ENCODE data around the gene RNF186.
"Not testable (repeated sequence)": the region's sequence is repeated elsewhere in the genome, so short reads cannot be mapped to it uniquely, and the experiment has no call there.

RNF186 gene, protein sequence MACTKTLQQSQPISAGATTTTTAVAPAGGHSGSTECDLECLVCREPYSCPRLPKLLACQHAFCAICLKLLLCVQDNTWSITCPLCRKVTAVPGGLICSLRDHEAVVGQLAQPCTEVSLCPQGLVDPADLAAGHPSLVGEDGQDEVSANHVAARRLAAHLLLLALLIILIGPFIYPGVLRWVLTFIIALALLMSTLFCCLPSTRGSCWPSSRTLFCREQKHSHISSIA

DNA sequence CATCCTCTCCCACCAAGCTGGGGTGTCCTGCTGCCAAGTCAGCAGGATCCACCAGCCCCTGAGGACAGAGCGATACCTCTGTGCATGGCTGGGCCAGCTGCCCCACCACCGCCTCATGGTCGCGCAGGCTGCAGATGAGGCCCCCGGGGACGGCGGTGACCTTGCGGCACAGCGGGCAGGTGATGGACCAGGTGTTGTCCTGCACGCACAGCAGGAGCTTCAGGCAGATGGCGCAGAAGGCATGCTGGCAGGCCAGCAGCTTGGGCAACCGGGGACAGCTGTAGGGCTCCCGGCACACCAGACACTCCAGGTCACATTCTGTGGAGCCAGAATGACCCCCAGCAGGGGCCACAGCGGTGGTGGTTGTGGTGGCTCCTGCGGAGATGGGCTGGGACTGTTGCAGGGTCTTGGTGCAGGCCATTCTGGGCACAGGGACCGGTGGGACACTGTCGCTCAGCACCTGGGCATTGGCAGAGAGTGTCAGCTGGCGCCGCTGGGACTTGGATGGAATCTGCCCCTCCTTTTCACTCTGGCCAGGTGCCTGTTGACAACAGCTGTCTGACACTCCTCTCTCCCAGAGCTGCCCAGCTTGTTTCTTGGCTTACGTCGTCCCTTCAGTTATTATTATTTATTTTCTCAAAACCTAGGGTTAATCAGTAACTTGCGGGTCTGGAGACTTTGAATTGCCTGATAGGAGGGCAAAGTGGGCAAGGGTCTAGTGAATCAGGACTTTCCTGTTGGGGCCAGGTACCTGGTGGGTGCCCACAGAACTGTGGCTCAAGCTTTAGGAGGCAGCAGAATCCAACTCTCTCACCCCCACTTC, at the start of gene RNF186:
TSS of gene RNF186 (minus strand) at position 603 of the 823 bp plus-strand sequence. CDS start at position 421, 182 bp downstream.
- TF ChIP-seq POLR2A (IDR thresholded peaks at IDR 0.05; ENCODE audit: low read depth, low read length) = no peak
- DNase-seq (ENCODE audit: insufficient read length, low spot score) = no peak
- FAIRE-seq = no peak

DNA sequence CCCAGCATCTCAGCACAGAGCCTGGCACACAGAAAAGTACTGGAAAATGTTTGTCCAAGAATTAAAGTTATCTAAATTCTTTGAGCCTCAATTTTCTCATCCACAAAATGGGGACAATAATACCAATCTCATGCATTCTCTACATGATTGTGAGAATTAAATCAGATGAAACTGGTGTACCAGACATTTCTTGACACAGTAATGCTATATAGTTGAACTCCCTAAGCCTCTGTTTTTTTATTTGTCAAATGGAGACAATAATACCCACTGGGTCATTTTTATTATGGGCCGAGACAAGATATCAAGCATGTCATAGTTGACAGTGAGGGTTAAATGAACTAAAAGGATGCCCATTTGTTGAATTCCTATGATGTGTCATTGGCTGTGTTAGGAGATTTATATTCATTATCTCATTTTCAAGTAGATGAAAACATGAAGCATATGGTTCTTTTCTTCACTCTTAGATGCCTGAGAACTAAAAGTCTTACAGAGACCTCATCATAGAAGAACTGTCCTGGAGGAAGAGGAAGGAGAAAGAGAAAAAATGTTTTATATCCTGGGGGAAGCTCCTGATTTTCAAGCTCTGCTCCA, 49.6 kb upstream of the RNF186 start:
- no peak for TF ChIP-seq POLR2A (IDR thresholded peaks at IDR 0.05; ENCODE audit: low read depth, low read length)
- no peak for DNase-seq (ENCODE audit: insufficient read length, low spot score)
- FAIRE-seq = no peak

DNA sequence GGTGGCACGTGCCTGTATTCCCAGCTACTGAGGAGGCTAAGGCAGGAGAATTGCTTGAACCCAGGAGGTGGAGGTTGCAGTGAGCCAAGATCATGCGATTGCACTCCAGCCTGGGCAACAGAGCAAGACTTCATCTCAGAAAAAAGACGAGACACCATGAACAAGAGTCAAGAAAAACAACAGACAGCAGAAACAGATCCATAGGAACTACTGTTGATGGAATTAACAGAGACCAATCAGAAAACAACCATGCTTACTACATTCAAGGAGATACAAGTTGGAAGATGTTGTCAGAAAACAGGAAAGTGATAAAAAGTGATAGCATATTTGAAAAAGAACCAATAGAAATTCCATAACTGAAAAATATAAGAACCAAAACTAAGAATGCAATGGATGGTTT, 47.9 kb upstream of the RNF186 start:
- no peak for FAIRE-seq
- TF ChIP-seq POLR2A (IDR thresholded peaks at IDR 0.05; ENCODE audit: low read depth, low read length) = no peak
- DNase-seq (ENCODE audit: insufficient read length, low spot score) = no peak

DNA sequence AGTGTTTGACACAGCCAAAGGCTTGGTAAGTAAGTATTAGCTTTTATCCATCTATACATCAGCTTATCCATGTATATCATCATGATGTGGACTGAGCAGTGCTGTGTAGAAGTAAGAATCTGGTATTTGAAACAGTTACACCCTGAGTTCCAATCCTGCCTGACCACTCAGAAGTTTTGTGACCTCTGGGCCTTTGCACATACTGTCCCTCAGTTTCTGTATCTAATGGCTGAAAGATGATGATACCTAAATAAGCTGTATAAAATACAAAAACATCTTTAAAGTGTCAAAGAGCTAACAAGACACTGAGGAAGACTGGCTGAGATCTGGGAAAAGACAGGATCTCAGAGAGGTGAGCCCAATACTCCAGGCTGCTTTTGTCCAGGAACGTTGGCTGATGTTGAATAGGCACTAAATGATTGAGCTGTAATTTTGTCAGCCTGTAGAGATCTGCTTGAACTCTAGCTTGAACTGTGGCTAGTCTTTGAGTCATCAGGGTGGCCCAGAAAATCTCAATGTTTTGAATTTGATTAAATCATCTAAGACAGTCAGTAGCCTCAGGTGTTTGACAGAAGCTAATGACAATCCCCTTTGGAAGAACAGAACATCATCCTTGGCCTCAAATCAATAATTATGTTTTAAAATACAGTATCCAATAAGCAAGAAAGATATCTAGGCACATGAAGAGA, 46.9 kb upstream of the RNF186 start:
- DNase-seq (ENCODE audit: insufficient read length, low spot score) (no peak), FAIRE-seq (no peak)
- TF ChIP-seq POLR2A (IDR thresholded peaks at IDR 0.05; ENCODE audit: low read depth, low read length) = no peak

DNA sequence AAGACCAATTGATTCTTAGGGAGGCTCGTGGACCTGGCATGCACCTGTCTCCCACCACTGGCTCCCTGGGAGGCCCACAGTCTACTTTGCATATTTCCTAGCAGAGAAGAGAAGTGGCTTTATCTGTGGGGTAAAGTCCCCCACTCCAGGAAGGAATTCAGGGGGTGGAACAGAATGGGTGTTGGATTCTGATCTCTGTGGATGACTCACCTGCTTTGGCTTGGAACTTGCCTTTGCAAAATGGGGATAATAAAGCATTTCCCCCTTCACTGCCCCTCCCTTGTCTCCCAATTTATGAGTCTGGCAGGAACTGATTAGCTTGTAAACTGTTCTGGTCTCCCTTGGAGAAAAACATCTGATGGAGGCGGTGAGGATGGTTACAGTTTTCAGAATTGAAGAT, 46.0 kb upstream of the RNF186 start:
- TF ChIP-seq POLR2A (IDR thresholded peaks at IDR 0.05; ENCODE audit: low read depth, low read length) = no peak
- no peak for FAIRE-seq
- DNase-seq (ENCODE audit: insufficient read length, low spot score) = no peak

DNA sequence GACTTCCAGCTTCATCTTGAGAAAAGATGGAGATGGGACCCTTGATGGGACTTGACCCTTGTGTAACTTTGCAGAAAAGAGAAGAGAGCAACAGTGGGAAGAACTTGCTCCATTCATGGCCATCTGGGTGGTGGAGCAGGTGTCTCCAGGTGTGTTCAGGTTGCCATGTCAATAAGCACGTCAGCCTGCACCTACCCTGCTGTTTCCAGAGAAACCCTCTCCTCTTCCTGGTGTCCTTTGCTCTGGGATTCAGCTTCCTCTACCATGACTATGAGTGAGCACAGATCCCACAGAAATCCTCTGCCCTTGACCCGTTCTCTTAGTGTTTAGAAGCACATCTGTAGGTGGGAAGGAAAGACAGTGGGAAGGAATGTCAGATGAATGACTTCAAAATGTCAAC, 45.3 kb upstream of the RNF186 start:
- DNase-seq (ENCODE audit: insufficient read length, low spot score) (no peak), FAIRE-seq (no peak)
- no peak for TF ChIP-seq POLR2A (IDR thresholded peaks at IDR 0.05; ENCODE audit: low read depth, low read length)

DNA sequence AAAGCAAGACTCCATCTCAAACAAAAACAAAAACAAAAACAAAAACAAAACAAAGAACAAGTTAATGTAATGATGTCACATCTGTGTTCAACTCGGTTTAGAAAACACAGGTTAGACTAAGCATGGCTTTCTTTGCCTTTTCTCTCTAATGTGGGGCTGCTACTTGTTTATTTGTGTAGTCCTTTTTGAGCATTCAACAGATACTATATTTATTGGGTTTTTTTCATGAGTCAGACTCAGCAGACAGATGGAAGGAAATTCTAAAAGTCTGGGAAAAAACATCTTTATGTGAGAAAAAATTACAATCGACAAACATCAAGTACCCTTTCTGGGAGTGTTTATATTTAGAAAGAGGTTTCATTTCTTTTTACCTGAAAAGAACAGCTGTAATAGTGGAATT, 44.8 kb upstream of the RNF186 start:
- no peak for TF ChIP-seq POLR2A (IDR thresholded peaks at IDR 0.05; ENCODE audit: low read depth, low read length)
- no peak for FAIRE-seq
- DNase-seq (ENCODE audit: insufficient read length, low spot score) = no peak

DNA sequence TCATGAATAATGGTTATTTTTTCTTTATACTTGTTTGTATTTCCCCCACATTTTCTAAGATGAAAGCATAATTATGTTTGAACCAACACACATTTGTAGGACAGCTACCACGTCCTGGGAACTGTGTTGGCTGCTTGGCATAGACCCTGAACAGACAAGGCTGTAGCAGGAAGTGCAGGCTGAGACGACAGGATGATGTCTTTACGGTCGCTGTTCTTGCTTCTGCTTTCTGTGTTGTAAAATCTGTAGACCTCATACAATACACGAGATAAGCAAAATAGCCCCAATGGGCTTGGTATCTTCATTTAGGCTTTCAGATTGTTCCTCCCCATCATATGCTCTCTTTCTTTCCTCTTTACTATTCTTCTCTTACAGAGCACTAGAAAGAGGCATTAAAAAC, 43.8 kb upstream of the RNF186 start:
- FAIRE-seq (no peak), DNase-seq (ENCODE audit: insufficient read length, low spot score) (no peak)
- TF ChIP-seq POLR2A (IDR thresholded peaks at IDR 0.05; ENCODE audit: low read depth, low read length) = no peak

DNA sequence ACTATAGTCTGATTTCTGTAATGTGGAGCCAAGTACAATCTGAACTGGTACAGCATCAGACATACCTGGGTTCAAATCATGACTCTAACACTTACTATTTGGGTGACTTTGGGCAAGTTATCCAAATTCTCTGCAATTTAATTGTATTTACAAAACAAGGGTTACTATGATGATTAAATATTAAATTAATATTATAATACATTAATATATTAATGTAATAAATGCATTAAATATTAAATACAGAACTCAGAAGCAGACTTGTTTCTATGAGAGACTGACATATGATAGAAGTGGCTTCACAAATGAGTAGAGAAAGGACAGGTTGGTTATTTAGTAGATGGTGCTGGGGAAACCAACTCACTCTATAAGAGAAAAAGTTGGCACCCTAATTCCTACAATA, 39.8 kb upstream of the RNF186 start:
- TF ChIP-seq POLR2A (IDR thresholded peaks at IDR 0.05; ENCODE audit: low read depth, low read length) = no peak
- no peak for FAIRE-seq
- no peak for DNase-seq (ENCODE audit: insufficient read length, low spot score)

DNA sequence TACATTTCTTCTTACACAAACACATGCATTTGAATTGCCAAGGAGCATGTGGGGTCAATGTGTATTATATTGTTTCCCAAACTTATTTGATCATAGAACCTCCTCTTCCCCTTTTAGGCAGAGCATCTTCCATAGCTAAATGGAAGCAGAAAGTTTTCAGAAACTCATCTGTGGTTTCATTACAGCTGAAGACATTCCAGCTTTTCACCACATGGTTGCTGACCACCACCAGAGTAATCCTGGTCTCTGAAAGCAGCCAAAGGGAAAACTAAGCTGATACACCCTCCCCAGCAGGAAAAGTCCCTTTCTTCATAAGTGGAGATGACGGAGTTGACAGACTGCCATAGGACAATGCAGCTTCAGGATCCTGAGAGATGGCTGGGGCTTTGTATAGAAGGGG, 37.0 kb upstream of the RNF186 start:
- no peak for TF ChIP-seq POLR2A (IDR thresholded peaks at IDR 0.05; ENCODE audit: low read depth, low read length)
- DNase-seq (ENCODE audit: insufficient read length, low spot score) (no peak), FAIRE-seq (no peak)

DNA sequence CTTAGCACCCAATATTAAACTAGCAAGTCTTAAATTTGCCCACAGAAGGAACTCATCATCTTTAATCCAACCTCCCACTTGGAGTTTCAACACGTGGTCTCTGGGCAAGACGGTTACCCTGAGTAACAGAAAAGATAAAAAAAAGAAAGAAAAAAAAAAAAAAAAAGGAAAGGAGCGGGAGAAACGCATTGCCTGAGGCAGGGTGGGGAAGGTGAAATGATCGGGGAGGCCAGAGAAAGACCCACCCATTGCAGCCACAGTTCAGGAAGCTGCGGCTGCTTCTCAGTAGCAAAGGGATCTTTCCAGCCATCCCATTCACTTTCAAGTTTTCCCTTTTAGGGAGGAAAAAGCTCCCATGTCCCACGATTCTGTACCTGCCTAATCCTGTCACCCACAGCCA, 35.1 kb upstream of the RNF186 start:
- DNase-seq (ENCODE audit: insufficient read length, low spot score) (no peak), FAIRE-seq (no peak)
- TF ChIP-seq POLR2A (IDR thresholded peaks at IDR 0.05; ENCODE audit: low read depth, low read length) = no peak

DNA sequence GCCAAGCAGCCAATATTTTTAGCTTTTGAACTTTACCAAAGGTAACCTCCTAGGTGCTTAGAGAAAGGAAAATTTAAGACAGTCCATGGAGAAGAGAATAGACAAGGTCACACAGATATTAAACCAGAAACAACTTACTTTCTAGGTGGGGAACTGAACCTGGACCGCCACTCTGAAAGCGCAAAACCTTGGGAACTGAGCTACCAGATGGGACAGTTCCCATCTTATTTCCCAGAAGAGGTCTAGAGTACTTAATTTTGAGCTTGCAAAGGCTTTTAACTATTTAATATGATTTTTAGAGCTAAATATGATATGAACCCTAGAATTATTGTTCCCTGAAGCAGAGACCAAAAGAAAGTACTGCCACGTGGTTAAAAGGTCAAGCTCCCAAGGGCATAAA, 34.2 kb upstream of the RNF186 start:
- DNase-seq (ENCODE audit: insufficient read length, low spot score); FAIRE-seq: not testable (repeated sequence)

DNA sequence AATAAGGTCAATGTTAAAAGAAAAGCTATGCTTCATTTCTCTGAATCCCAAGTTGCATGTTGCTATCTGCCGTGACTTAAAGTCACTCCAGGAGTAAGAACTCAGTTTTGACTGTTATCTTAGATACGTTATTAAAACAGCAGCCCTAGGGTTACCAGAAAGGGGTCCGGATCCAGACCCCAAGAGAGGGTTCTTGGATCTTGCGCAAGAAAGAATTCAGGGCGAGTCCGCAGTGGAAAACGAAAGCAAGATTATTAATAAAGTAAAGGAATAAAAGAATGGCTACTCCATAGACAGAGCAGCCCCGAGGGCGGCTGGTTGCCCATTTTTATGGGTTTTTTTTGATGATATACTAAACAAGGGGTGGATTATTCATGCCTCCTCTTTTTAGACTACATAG, 32.3 kb upstream of the RNF186 start:
- not testable (repeated sequence) for FAIRE-seq; DNase-seq (ENCODE audit: insufficient read length, low spot score)

DNA sequence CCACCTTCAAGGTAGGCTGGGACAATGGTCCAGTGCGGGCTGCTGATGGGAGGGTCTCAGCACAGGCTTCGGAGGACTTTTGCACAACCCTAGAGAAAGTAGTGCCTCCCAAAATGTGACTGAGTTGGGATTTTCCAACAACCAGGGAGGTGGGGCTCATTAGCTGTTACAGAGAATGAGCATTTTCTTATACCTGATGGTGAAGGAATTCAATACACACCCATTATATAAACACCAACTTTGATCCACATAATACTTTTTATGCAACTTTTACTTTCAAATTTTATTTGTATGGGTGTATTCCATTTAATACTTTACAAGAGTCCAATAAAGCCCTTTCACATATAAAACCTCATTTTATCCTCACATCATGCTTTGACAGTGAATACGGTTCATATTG, 31.3 kb upstream of the RNF186 start:
- DNase-seq (ENCODE audit: insufficient read length, low spot score) (no peak), FAIRE-seq (no peak)
- no peak for TF ChIP-seq POLR2A (IDR thresholded peaks at IDR 0.05; ENCODE audit: low read depth, low read length)
